ENCODE results near the gene ZNF613. TPM values are rescaled to one million over a fixed set of nuclear protein-coding genes. Genes with fewer than 3 reads are reported as not detected.

ZNF613 gene
- total RNA-seq, 1 donor from 2014 or later, result 6.8 TPM

DNA sequence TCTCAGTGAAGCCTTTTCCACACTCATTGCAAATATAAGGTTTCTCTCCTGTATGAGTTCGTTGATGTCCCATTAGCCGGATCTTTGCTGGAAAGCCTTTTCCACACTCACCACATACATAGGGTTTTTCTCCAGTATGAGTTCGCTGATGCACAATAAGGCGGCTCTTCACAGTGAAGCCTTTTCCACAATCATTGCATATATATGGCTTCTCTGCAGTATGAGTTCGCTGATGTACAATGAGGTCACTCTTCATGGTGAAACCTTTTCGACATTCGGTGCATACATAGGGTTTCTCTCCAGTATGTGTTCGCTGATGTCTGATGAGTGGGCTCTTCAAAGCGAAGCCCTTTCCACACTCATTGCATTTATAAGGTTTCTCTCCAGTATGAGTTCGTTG lies 66.2 kb downstream of the ZNF613 start:
- DNase-seq (ENCODE audit: low read depth) (no peak), FAIRE-seq (no peak)
- TF ChIP-seq, protein P1, sequence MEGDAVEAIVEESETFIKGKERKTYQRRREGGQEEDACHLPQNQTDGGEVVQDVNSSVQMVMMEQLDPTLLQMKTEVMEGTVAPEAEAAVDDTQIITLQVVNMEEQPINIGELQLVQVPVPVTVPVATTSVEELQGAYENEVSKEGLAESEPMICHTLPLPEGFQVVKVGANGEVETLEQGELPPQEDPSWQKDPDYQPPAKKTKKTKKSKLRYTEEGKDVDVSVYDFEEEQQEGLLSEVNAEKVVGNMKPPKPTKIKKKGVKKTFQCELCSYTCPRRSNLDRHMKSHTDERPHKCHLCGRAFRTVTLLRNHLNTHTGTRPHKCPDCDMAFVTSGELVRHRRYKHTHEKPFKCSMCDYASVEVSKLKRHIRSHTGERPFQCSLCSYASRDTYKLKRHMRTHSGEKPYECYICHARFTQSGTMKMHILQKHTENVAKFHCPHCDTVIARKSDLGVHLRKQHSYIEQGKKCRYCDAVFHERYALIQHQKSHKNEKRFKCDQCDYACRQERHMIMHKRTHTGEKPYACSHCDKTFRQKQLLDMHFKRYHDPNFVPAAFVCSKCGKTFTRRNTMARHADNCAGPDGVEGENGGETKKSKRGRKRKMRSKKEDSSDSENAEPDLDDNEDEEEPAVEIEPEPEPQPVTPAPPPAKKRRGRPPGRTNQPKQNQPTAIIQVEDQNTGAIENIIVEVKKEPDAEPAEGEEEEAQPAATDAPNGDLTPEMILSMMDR (IDR thresholded peaks at IDR 0.05; ENCODE audit: insufficient read depth, low read length, severe bottlenecking), result no peak
- Histone ChIP-seq H3K36me3 (ENCODE audit: control insufficient read depth, insufficient read depth, low read length) (no peaks in the 10 kb centered on the region), H3K4me3 (ENCODE audit: low read depth, low read length) (no peak overlapping the region), H3K27me3 (ENCODE audit: control insufficient read depth, insufficient read depth, low read length) (no peaks in the 10 kb centered on the region)

DNA sequence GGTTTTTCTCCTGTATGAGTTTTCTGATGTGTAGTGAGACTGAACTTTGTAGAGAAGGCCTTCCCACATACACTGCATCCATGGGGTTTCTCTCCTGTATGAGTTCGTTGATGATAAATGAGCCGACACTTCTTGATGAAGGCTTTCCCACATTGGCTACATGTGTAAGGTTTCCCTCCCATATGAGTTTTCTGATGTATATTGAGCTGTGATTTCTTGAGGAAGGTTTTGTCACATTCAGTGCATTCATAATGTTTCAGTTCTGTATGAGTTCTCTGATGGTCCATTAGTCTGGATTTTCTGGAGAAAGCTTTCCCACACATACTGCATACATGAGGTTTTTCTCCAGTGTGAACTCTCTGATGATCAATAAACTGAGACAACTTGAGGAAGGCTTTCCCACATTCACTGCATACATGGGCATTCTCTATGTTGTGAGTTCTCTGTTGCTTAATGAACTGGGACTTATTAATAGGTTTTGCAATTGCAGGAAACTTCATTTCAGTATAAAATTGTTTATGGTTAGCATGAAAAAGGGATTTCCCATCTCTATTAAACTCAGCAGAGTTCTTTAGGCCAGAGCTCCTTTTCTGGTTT lies 66.9 kb downstream of the ZNF613 start:
- no peaks in the 10 kb centered on the region for H3K36me3 ChIP-seq (ENCODE audit: control insufficient read depth, insufficient read depth, low read length)
- DNase-seq (ENCODE audit: low read depth), result no peak
- TF ChIP-seq, protein P1 (IDR thresholded peaks at IDR 0.05; ENCODE audit: insufficient read depth, low read length, severe bottlenecking), result no peak
- H3K27me3 ChIP-seq (ENCODE audit: control insufficient read depth, insufficient read depth, low read length), result no peaks in the 10 kb centered on the region
- H3K4me3 ChIP-seq (ENCODE audit: low read depth, low read length), result no peak overlapping the region
- peak; percentile 28 for FAIRE-seq

Other genes starting within 250 kb of the ZNF613 start
- 1.1 and 3.2 TPM in 2 replicates for gene SPACA6, start 234.1 kb upstream of the ZNF613 start, total RNA-seq
- gene HAS1, start 203.5 kb upstream of the ZNF613 start, total RNA-seq, result 0.13 and 0.26 TPM in 2 replicates
- not detected in 2 replicates for gene FPR1, start 175.6 kb upstream of the ZNF613 start, total RNA-seq
- gene FPR2, start 166.3 kb upstream of the ZNF613 start, total RNA-seq, result not detected in 2 replicates
- gene FPR3, start 132.3 kb upstream of the ZNF613 start, total RNA-seq, result not detected in 2 replicates
- 5.5 and 6.8 TPM in 2 replicates for gene ZNF577, start 39.5 kb upstream of the ZNF613 start, total RNA-seq
- gene ZNF649, start 22.5 kb upstream of the ZNF613 start, total RNA-seq, result 8.4 and 13.4 TPM in 2 replicates
- gene ZNF350, start 59.4 kb downstream of the ZNF613 start, total RNA-seq, result 11.6 TPM in 2 replicates
- gene ZNF615, start 80.7 kb downstream of the ZNF613 start, total RNA-seq, result 9.0 and 12.4 TPM in 2 replicates
- 8.1 and 9.0 TPM in 2 replicates for gene ZNF614, start 100.9 kb downstream of the ZNF613 start, total RNA-seq
- gene ZNF432, start 121.4 kb downstream of the ZNF613 start, total RNA-seq, result 8.2 and 17.2 TPM in 2 replicates
- gene ZNF841, start 168.3 kb downstream of the ZNF613 start, total RNA-seq, result 35.3 and 57.4 TPM in 2 replicates
- gene ZNF616, start 212.5 kb downstream of the ZNF613 start, total RNA-seq, result 10.0 and 12.4 TPM in 2 replicates
- 6.1 and 6.3 TPM in 2 replicates for gene ZNF836, start 244.1 kb downstream of the ZNF613 start, total RNA-seq